ENCODE measurements around the gene ARHGEF16.

Gene ARHGEF16

DNA sequence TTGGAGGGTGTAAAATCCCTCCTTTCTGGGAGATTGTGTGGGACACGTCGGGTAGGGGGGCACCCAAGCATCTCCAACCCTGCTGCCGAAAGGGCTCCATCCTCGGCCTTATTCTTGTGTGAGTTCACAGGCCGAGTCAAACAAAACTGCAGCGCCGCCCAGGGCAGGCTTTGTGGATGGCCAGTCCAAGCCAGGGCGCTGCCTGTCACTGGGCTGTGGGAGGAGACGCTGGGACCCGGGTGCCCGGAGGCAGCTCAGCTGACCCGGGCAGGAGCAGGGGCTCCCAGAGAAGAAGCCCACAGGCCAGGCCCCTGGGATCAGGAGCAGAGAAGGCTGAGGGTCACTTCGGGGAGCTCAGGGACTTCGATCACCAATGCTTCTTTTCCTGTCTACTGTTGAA lies 31.8 kb upstream of the ARHGEF16 start:
- ChIA-PET POLR2A (no interaction called here), CTCF (interaction anchor here (0.6 to 1.4 kb wide), 4 partner anchors 9 to 873 kb away, joined by 3 to 5 read pairs (median 3); no protein-coding TSS in a partner anchor)
- H3K4me1 ChIP-seq (ENCODE audit: control insufficient read depth, insufficient read depth, low read length): peaks cover 20% of the 10 kb centered on the region
- no peaks in the 10 kb centered on the region for H3K9me3 ChIP-seq (ENCODE audit: control insufficient read depth, insufficient read depth, low read depth, low read length)
- no peak for TF ChIP-seq ZNF112 (tag by site-specific recombination; IDR thresholded peaks at IDR 0.05)
- H3K36me3 ChIP-seq (ENCODE audit: control insufficient read depth in 2 of 2, insufficient read depth in 1 of 2, low read length in 2 of 2): peaks cover 0 to 32% of the 10 kb centered on the region in 2 experiments; a peak in 1 of 3 replicates
- no peak overlapping the region for H3K27ac ChIP-seq (ENCODE audit: extremely low read depth, low read depth, low read length)
- H3K4me3 ChIP-seq (ENCODE audit: low read depth, low read length): no peak overlapping the region

DNA sequence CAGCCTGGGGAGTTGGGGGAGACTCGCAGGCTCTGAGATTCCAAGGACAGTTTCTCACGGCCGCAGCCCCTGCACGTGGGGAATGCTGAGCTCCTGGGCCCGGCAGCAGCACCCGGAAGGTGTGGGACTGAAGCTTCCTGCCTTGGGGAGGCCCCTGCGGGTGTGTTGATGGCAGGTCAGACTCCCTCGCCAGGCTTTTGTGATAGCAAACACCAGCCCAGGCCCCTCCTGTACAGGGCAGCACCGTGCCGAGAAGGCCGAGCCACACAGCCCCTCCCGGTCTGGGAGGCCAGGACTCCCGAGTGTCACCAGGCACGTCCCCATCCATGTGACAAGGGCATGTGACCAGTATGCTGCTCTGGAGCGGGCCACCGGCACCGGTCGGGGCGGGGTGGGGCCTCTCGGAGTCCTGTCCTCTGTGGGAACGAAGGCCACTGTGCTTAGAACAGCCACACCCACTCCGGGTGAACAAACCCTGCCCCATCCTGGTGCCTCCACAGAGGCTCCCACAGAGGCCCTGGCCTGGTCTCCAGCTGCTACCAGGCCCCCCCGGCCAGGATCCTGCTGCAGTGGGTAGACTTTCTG lies 31.1 kb upstream of the ARHGEF16 start:
- peak; percentile 42; the same call in 1 of the 2 replicates for TF ChIP-seq GLIS1 (tag by site-specific recombination; IDR thresholded peaks at IDR 0.05)
- peak; percentile 54; the same call in 1 of the 2 replicates for TF ChIP-seq KLF9 (tag by site-specific recombination; IDR thresholded peaks at IDR 0.05; ENCODE audit: low read depth)
- TF ChIP-seq FEZF1 (tag by site-specific recombination; IDR thresholded peaks at IDR 0.05): no peak
- H3K9me3 ChIP-seq (ENCODE audit: control insufficient read depth, insufficient read depth, low read depth, low read length): no peaks in the 10 kb centered on the region
- CTCF ChIA-PET: interaction anchor here (0.5 to 2.1 kb wide), 6 partner anchors 9 to 874 kb away, joined by 3 to 22 read pairs (median 4); no protein-coding TSS in a partner anchor
- H3K4me3 ChIP-seq (ENCODE audit: low read depth, low read length): no peak overlapping the region
- H3K27ac ChIP-seq (ENCODE audit: extremely low read depth, low read depth, low read length): no peak overlapping the region
- H3K36me3 ChIP-seq (ENCODE audit: control insufficient read depth in 2 of 2, insufficient read depth in 1 of 2, low read length in 2 of 2): peaks cover 0 to 31% of the 10 kb centered on the region in 2 experiments; a peak in 1 of 3 replicates
- peaks cover 20% of the 10 kb centered on the region for H3K4me1 ChIP-seq (ENCODE audit: control insufficient read depth, insufficient read depth, low read length)
- POLR2A ChIA-PET: no interaction called here

DNA sequence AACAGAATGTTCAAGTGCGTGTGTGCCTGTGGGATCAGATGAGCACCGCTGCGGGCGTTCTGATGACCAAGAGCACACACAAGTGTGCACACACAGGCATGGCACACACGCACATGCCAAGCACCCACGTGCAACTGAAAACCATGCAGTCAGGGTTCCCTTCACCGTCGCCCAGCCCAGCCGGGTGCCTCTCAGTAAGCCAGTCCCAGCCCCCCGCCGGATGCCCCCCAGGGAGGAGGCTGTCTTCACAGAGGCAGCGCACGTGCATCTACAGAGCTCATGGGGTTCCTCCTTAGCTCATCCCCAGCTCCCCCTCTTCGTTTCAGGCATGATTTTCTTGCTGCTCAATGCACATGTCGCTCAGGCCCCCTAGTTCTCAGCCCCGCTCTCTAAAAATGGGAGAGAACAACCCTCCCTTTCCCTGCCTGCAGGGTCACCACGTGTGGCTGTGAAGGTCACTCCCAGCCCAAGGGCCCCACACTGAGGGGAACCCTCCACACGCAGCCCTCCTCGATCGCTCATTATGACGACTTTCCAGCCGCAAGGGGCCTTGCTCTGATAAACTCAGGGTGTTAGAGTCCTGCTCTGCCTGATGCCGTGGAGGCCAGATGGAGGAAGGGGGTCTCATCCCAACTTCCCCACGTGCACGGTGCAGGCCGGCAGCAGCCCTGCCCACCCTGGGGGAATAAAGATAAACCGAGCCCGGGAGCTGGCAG lies 30.4 kb upstream of the ARHGEF16 start:
- Histone ChIP-seq H3K36me3 (ENCODE audit: control insufficient read depth in 2 of 2, insufficient read depth in 1 of 2, low read length in 2 of 2) (peaks cover 0 to 29% of the 10 kb centered on the region in 2 experiments; a peak in 1 of 3 replicates), H3K4me3 (ENCODE audit: low read depth, low read length) (no peak overlapping the region), H3K4me1 (ENCODE audit: control insufficient read depth, insufficient read depth, low read length) (peaks cover 15% of the 10 kb centered on the region), H3K27ac (ENCODE audit: extremely low read depth, low read depth, low read length) (no peak overlapping the region; the same call in 1 of the 2 replicates), H3K9me3 (ENCODE audit: control insufficient read depth, insufficient read depth, low read depth, low read length) (no peaks in the 10 kb centered on the region)
- ChIA-PET POLR2A (no interaction called here), CTCF (interaction anchor here (0.5 to 2.1 kb wide), 14 partner anchors 8 to 904 kb away, joined by 3 to 23 read pairs (median 3); no protein-coding TSS in a partner anchor)
- TF ChIP-seq ZNF768 (tag by site-specific recombination; IDR thresholded peaks at IDR 0.05) (no peak), GLIS1 (tag by site-specific recombination; IDR thresholded peaks at IDR 0.05) (0 out of 2 replicates have a peak, but pooled peaks have one; percentile 4)

DNA sequence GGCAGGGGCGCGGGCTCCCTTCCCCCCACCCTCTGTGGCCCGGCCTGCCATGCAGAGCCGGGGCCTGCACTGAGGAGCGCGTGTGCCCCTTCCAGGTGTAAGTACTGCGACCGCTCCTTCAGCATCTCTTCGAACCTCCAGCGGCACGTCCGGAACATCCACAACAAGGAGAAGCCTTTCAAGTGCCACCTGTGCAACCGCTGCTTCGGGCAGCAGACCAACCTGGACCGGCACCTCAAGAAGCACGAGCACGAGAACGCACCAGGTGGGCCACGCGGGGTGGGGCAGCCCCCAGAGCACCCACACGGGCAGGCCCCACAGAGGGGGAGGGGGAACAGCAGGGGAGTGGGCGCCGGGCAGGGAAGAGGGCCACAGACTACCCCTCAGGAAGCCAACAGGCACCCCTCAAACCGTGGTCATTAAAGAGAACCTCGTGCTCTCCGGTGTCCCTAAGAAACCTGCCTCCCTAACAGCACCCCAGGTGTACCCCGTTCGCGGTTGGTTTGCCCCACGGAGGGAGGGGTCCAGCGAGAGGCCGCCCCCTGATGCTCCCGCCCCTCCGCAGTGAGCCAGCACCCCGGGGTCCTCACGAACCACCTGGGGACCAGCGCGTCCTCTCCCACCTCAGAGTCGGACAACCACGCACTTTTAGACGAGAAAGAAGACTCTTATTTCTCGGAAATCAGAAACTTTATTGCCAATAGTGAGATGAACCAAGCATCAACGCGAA lies 28.8 kb upstream of the ARHGEF16 start:
- Histone ChIP-seq H3K4me3 (ENCODE audit: low read depth, low read length) (no peak overlapping the region), H3K9me3 (ENCODE audit: control insufficient read depth, insufficient read depth, low read depth, low read length) (no peaks in the 10 kb centered on the region), H3K27ac (ENCODE audit: extremely low read depth, low read depth, low read length) (no peak overlapping the region), H3K36me3 (ENCODE audit: control insufficient read depth in 2 of 2, insufficient read depth in 1 of 2, low read length in 2 of 2) (peaks cover 0 to 34% of the 10 kb centered on the region in 2 experiments; a peak in 1 of 3 replicates), H3K4me1 (ENCODE audit: control insufficient read depth, insufficient read depth, low read length) (peaks cover 7% of the 10 kb centered on the region)
- ChIA-PET CTCF (interaction anchor here (0.6 to 1.7 kb wide), 4 partner anchors 16 to 604 kb away, joined by 3 to 23 read pairs (median 4); no protein-coding TSS in a partner anchor), POLR2A (no interaction called here)
- TF ChIP-seq ZNF529 (tag by site-specific recombination; IDR thresholded peaks at IDR 0.05; ENCODE audit: insufficient replicate concordance): no peak
- TF ChIP-seq ZNF514 (tag by site-specific recombination; IDR thresholded peaks at IDR 0.05): no peak
- no peak for TF ChIP-seq PRDM1 (tag by site-specific recombination; IDR thresholded peaks at IDR 0.05)
- TF ChIP-seq, protein P1, sequence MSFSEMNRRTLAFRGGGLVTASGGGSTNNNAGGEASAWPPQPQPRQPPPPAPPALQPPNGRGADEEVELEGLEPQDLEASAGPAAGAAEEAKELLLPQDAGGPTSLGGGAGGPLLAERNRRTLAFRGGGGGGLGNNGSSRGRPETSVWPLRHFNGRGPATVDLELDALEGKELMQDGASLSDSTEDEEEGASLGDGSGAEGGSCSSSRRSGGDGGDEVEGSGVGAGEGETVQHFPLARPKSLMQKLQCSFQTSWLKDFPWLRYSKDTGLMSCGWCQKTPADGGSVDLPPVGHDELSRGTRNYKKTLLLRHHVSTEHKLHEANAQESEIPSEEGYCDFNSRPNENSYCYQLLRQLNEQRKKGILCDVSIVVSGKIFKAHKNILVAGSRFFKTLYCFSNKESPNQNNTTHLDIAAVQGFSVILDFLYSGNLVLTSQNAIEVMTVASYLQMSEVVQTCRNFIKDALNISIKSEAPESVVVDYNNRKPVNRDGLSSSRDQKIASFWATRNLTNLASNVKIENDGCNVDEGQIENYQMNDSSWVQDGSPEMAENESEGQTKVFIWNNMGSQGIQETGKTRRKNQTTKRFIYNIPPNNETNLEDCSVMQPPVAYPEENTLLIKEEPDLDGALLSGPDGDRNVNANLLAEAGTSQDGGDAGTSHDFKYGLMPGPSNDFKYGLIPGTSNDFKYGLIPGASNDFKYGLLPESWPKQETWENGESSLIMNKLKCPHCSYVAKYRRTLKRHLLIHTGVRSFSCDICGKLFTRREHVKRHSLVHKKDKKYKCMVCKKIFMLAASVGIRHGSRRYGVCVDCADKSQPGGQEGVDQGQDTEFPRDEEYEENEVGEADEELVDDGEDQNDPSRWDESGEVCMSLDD (tag by site-specific recombination; IDR thresholded peaks at IDR 0.05): no peak
- TF ChIP-seq ZNF16 (tag by site-specific recombination; IDR thresholded peaks at IDR 0.05; ENCODE audit: low read depth): no peak
- TF ChIP-seq, protein P2, sequence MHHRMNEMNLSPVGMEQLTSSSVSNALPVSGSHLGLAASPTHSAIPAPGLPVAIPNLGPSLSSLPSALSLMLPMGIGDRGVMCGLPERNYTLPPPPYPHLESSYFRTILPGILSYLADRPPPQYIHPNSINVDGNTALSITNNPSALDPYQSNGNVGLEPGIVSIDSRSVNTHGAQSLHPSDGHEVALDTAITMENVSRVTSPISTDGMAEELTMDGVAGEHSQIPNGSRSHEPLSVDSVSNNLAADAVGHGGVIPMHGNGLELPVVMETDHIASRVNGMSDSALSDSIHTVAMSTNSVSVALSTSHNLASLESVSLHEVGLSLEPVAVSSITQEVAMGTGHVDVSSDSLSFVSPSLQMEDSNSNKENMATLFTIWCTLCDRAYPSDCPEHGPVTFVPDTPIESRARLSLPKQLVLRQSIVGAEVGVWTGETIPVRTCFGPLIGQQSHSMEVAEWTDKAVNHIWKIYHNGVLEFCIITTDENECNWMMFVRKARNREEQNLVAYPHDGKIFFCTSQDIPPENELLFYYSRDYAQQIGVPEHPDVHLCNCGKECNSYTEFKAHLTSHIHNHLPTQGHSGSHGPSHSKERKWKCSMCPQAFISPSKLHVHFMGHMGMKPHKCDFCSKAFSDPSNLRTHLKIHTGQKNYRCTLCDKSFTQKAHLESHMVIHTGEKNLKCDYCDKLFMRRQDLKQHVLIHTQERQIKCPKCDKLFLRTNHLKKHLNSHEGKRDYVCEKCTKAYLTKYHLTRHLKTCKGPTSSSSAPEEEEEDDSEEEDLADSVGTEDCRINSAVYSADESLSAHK (tag by site-specific recombination; IDR thresholded peaks at IDR 0.05): no peak
- TF ChIP-seq, protein P3, sequence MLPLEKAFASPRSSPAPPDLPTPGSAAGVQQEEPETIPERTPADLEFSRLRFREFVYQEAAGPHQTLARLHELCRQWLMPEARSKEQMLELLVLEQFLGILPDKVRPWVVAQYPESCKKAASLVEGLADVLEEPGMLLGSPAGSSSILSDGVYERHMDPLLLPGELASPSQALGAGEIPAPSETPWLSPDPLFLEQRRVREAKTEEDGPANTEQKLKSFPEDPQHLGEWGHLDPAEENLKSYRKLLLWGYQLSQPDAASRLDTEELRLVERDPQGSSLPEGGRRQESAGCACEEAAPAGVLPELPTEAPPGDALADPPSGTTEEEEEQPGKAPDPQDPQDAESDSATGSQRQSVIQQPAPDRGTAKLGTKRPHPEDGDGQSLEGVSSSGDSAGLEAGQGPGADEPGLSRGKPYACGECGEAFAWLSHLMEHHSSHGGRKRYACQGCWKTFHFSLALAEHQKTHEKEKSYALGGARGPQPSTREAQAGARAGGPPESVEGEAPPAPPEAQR (tag by site-specific recombination; IDR thresholded peaks at IDR 0.05): no peak
- TF ChIP-seq ZNF521 (tag by site-specific recombination; IDR thresholded peaks at IDR 0.05): no peak
- TF ChIP-seq, protein P4, sequence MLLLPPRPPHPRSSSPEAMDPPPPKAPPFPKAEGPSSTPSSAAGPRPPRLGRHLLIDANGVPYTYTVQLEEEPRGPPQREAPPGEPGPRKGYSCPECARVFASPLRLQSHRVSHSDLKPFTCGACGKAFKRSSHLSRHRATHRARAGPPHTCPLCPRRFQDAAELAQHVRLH (tag by site-specific recombination; IDR thresholded peaks at IDR 0.05): no peak
- no peak for TF ChIP-seq ZNF155 (tag by site-specific recombination; IDR thresholded peaks at IDR 0.05)
- no peak for TF ChIP-seq SP2 (tag by site-specific recombination; IDR thresholded peaks at IDR 0.05)
- no peak for TF ChIP-seq ZNF544 (tag by site-specific recombination; IDR thresholded peaks at IDR 0.05)
- TF ChIP-seq ZNF747 (tag by site-specific recombination; IDR thresholded peaks at IDR 0.05): no peak
